ENCODE data around the gene TMEM209.
"Not testable (repeated sequence)": the region's sequence is repeated elsewhere in the genome, so short reads cannot be mapped to it uniquely, and the experiment has no call there.

The TMEM209 gene

GRCh38 chr7:130157700-130158099 lies 47.5 kb downstream of the TMEM209 start:
- FAIRE-seq = no peak

GRCh38 chr7:130156140-130156539 lies 49.1 kb downstream of the TMEM209 start:
- FAIRE-seq = no peak

GRCh38 chr7:130154501-130155317 lies 50.5 kb downstream of the TMEM209 start:
- no peak for FAIRE-seq

- no peak for FAIRE-seq
These were observed 51.1 kb downstream of the TMEM209 start for GRCh38 chr7:130154131-130154500.

GRCh38 chr7:130153211-130153908 lies 51.8 kb downstream of the TMEM209 start:
- FAIRE-seq = no peak

- FAIRE-seq = no peak
These were observed 52.6 kb downstream of the TMEM209 start for GRCh38 chr7:130152493-130153210.

GRCh38 chr7:130151591-130152492 lies 53.4 kb downstream of the TMEM209 start:
- no peak for FAIRE-seq

- no peak for FAIRE-seq
These were observed 54.6 kb downstream of the TMEM209 start for GRCh38 chr7:130150587-130150986.

- FAIRE-seq = no peak
These were observed 55.7 kb downstream of the TMEM209 start for GRCh38 chr7:130149281-130150139.

- FAIRE-seq = no peak
These were observed 56.6 kb downstream of the TMEM209 start for GRCh38 chr7:130148561-130148960.

- no peak for FAIRE-seq
These were observed 57.4 kb downstream of the TMEM209 start for GRCh38 chr7:130147710-130148325.

- no peak for FAIRE-seq
These were observed 58.4 kb downstream of the TMEM209 start for GRCh38 chr7:130146693-130147405.

- FAIRE-seq = not testable (repeated sequence)
These were observed 59.1 kb downstream of the TMEM209 start for GRCh38 chr7:130146142-130146541.

- no peak for FAIRE-seq
These were observed 59.6 kb downstream of the TMEM209 start for GRCh38 chr7:130145424-130146100.

GRCh38 chr7:130144312-130145171 lies 60.7 kb downstream of the TMEM209 start:
- FAIRE-seq = no peak

- FAIRE-seq = no peak
These were observed 61.3 kb downstream of the TMEM209 start for GRCh38 chr7:130143986-130144311.

GRCh38 chr7:130143334-130143732 lies 61.9 kb downstream of the TMEM209 start:
- FAIRE-seq = no peak

- FAIRE-seq = no peak
These were observed 62.4 kb downstream of the TMEM209 start for GRCh38 chr7:130142654-130143333.
